ENCODE results near the gene GTF2F1.
"Not testable (repeated sequence)": the region's sequence is repeated elsewhere in the genome, so short reads cannot be mapped to it uniquely, and the experiment has no call there.

The GTF2F1 gene

GRCh38 chr19:6360445-6360844 is 32.5 kb downstream of the GTF2F1 start:
- not testable (repeated sequence) for DNase-seq, H3K9me3 Mint-ChIP-seq, H3K27me3 Mint-ChIP-seq, H3K27ac Mint-ChIP-seq, ATAC-seq
- Mint-ChIP-seq H3K36me3 (ENCODE audit: low read depth) (peaks cover 17% of the 10 kb centered on the region), H3K4me1 (peaks cover 18% of the 10 kb centered on the region), H3K4me3 (peak overlapping the region; percentile 98)

DNA sequence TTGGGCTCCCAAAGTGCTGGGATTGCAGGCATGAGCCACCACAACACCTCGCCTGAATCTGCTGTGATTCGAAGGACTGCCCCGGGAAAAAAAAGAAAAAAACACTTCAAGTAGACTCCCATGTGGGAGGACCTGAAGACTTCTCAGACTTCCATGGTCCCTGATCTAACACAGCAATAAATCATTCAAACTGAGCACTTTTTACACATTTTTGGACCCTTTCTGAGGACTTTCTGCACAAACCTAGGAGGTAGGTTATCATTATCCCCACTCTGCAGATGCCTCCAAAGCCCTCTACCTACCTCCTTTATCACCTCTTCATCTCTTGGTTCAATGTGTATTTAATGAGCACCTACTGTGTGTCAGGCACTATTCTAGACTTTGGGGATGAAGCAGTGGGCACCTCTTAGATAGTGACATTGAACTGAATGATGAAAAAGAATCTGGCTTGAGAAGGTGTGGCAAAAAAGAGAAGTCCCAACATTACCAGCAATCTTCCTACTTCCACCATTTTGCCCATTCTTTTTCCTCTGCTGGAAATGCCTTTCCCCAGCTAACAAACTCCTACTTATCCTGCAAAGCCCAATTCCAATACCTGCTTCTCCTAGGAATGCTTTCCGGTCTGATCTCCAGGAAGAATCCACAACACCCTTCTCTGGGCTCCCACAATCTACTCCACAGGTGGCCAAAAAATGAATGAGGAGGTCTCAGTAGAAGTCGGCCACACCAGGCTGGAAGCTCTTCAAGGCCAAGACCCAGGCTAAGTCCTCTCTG is 33.2 kb downstream of the GTF2F1 start:
- ATAC-seq (no peak), DNase-seq (no peak)
- Mint-ChIP-seq H3K36me3 (ENCODE audit: low read depth) (peaks cover 11% of the 10 kb centered on the region), H3K9me3 (no peaks in the 10 kb centered on the region), H3K4me3 (no peak overlapping the region), H3K4me1 (peaks cover 18% of the 10 kb centered on the region), H3K27me3 (no peaks in the 10 kb centered on the region), H3K27ac (peak overlapping the region; percentile 8)

GRCh38 chr19:6358003-6358402 is 35.0 kb downstream of the GTF2F1 start:
- Mint-ChIP-seq H3K36me3 (ENCODE audit: low read depth) (peaks cover 7% of the 10 kb centered on the region), H3K27ac (no peak overlapping the region), H3K4me3 (no peak overlapping the region), H3K27me3 (no peaks in the 10 kb centered on the region), H3K9me3 (no peaks in the 10 kb centered on the region), H3K4me1 (peaks cover 9% of the 10 kb centered on the region)
- DNase-seq, result no peak
- ATAC-seq, result no peak

DNA sequence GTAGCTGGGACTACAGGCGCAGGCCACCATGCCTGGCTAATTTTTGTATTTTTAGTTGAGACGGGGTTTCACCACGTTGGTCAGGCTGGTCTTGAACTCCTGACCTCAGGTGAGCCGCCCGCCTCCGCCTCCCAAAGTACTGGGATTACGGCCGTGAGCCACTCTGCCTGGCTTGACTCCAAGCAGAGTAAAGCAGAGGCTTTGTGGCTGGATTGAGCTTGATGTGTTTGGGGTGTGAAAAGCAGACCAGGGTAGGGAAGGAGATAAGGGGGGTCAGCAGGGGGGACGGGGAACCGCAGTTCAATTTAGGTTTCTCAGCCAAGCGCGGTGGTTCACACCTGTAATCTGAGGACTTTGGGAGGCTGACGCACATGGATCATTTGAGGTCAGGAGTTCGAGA is 35.8 kb downstream of the GTF2F1 start:
- ATAC-seq, result no peak
- peaks cover 3% of the 10 kb centered on the region for H3K36me3 Mint-ChIP-seq (ENCODE audit: low read depth)
- DNase-seq, result no peak
- H3K27me3 Mint-ChIP-seq, result no peaks in the 10 kb centered on the region
- H3K27ac Mint-ChIP-seq, result no peak overlapping the region
- peaks cover under 1% of the 10 kb centered on the region for H3K4me1 Mint-ChIP-seq
- H3K4me3 Mint-ChIP-seq, result no peak overlapping the region
- no peaks in the 10 kb centered on the region for H3K9me3 Mint-ChIP-seq

GRCh38 chr19:6355321-6356040 is 37.5 kb downstream of the GTF2F1 start:
- H3K36me3 Mint-ChIP-seq (ENCODE audit: low read depth); H3K9me3 Mint-ChIP-seq; H3K27ac Mint-ChIP-seq; H3K4me1 Mint-ChIP-seq; H3K27me3 Mint-ChIP-seq; ATAC-seq; DNase-seq; H3K4me3 Mint-ChIP-seq: not testable (repeated sequence)

- H3K4me3 Mint-ChIP-seq, result no peak overlapping the region
- ATAC-seq, result no peak
- DNase-seq, result no peak
- H3K9me3 Mint-ChIP-seq, result no peaks in the 10 kb centered on the region
- no peaks in the 10 kb centered on the region for H3K27me3 Mint-ChIP-seq
- peaks cover 4% of the 10 kb centered on the region for H3K36me3 Mint-ChIP-seq (ENCODE audit: low read depth)
- no peaks in the 10 kb centered on the region for H3K4me1 Mint-ChIP-seq
- H3K27ac Mint-ChIP-seq, result no peak overlapping the region
Observed at GRCh38 chr19:6354098-6354674, 38.8 kb downstream of the GTF2F1 start.

GRCh38 chr19:6352381-6353165 is 40.4 kb downstream of the GTF2F1 start:
- Mint-ChIP-seq H3K36me3 (ENCODE audit: low read depth) (peaks cover 4% of the 10 kb centered on the region), H3K27ac (no peak overlapping the region), H3K4me3 (no peak overlapping the region), H3K27me3 (no peaks in the 10 kb centered on the region), H3K4me1 (no peaks in the 10 kb centered on the region), H3K9me3 (no peaks in the 10 kb centered on the region)
- DNase-seq, result no peak
- ATAC-seq, result no peak

GRCh38 chr19:6350688-6351087 is 42.3 kb downstream of the GTF2F1 start:
- H3K4me3 Mint-ChIP-seq, result no peak overlapping the region
- no peaks in the 10 kb centered on the region for H3K9me3 Mint-ChIP-seq
- H3K36me3 Mint-ChIP-seq (ENCODE audit: low read depth), result peaks cover 4% of the 10 kb centered on the region
- ATAC-seq (no peak), DNase-seq (no peak)
- H3K4me1 Mint-ChIP-seq, result no peaks in the 10 kb centered on the region
- no peak overlapping the region for H3K27ac Mint-ChIP-seq
- H3K27me3 Mint-ChIP-seq, result no peaks in the 10 kb centered on the region

GRCh38 chr19:6349271-6349670 is 43.7 kb downstream of the GTF2F1 start:
- DNase-seq; H3K4me1 Mint-ChIP-seq; H3K9me3 Mint-ChIP-seq; H3K4me3 Mint-ChIP-seq; H3K36me3 Mint-ChIP-seq (ENCODE audit: low read depth); H3K27me3 Mint-ChIP-seq; H3K27ac Mint-ChIP-seq; ATAC-seq: not testable (repeated sequence)

- DNase-seq, result no peak
- no peaks in the 10 kb centered on the region for H3K9me3 Mint-ChIP-seq
- peaks cover 11% of the 10 kb centered on the region for H3K4me1 Mint-ChIP-seq
- H3K27ac Mint-ChIP-seq, result no peak overlapping the region
- H3K36me3 Mint-ChIP-seq (ENCODE audit: low read depth), result peaks cover 5% of the 10 kb centered on the region
- H3K27me3 Mint-ChIP-seq, result no peaks in the 10 kb centered on the region
- no peak overlapping the region for H3K4me3 Mint-ChIP-seq
- no peak for ATAC-seq
Observed at GRCh38 chr19:6343462-6343861, 49.5 kb downstream of the GTF2F1 start.

DNA sequence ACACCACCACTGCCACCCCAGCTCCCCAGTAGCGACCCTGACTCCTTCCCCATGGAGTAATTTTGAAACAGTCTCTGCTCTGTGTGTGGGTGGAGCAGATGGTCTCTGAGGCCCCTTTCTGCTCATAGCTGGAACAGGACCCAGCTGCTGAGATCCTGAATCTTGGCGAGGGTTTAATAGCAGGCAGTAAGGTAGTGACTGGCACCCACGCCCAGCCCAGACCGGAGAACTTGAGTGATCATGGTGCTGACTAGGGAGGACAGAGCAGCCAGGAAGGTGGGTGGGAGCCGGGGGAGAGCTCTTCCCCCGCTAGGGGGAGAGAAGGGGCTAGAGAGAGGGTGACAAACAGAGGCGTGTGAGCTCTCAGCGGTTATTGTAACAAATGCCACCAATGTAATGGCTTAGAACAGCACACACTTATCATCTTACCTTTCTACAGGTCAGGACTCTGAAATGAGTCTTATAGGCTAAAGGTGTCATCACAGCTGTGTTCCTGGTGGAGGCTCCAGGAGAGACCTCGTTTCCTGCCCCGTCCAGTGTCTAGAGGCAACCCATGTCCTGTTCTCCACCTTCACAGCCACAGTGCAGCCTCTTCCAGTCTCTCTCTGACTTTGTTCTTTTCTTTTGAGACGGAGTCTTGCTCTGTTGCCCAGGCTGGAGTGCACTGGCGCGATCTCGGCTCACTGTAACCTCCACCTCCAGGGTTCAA is 52.3 kb downstream of the GTF2F1 start:
- DNase-seq (no peak), ATAC-seq (peak; percentile 75)
- no peaks in the 10 kb centered on the region for H3K9me3 Mint-ChIP-seq

GRCh38 chr19:6334490-6335285 is 58.3 kb downstream of the GTF2F1 start:
- H3K4me3 Mint-ChIP-seq, result no peak overlapping the region
- no peaks in the 10 kb centered on the region for H3K27me3 Mint-ChIP-seq
- no peak for DNase-seq
- no peaks in the 10 kb centered on the region for H3K9me3 Mint-ChIP-seq
- no peaks in the 10 kb centered on the region for H3K4me1 Mint-ChIP-seq
- ATAC-seq, result no peak
- H3K36me3 Mint-ChIP-seq (ENCODE audit: low read depth), result no peaks in the 10 kb centered on the region
- H3K27ac Mint-ChIP-seq, result no peak overlapping the region

More for the DNA sequence above, 52.3 kb downstream of the GTF2F1 start:
- Mint-ChIP-seq H3K27ac (no peak overlapping the region), H3K4me1 (peaks cover 11% of the 10 kb centered on the region), H3K4me3 (no peak overlapping the region), H3K27me3 (no peaks in the 10 kb centered on the region), H3K36me3 (ENCODE audit: low read depth) (peaks cover 5% of the 10 kb centered on the region)

GRCh38 chr19:6333439-6333838 is 59.5 kb downstream of the GTF2F1 start, which contains the start of gene ACER1:
ACER1 (minus strand) TSS chr19:6333612; CDS start chr19:6333551, 61 bp downstream.
- Mint-ChIP-seq H3K27ac (no peak within 1 kb of the TSS), H3K4me3 (no peak within 1 kb of the TSS), H3K27me3 (no peaks in the 10 kb centered on the region), H3K4me1 (no peaks in the 10 kb centered on the region), H3K36me3 (ENCODE audit: low read depth) (no peaks in the 10 kb centered on the region), H3K9me3 (no peaks in the 10 kb centered on the region)
- no peak for DNase-seq
- no peak for ATAC-seq
